Tibial nerve (tissue), 3 donors: ENCODE results near the gene LILRB3.
"Not testable (repeated sequence)": the region's sequence is repeated elsewhere in the genome, so short reads cannot be mapped to it uniquely, and the experiment has no call there.

Experiments used
- POLR2A ChIP-seq, 2 donors: fragments of 450-650 bp; IDR thresholded peaks; one replicate each; pipeline ENCODE4 v1.6.1; 2017; ENCODE audit warnings: antibody characterized with exemption in 2 of 2, mild to moderate bottlenecking in 2 of 2, moderate library complexity in 2 of 2
- TF ChIP-seq, protein P1 (sequence below), 5 experiments: fragments of 200-600 bp in 3 of 5; fragments of 450-650 bp in 2 of 5; sonication (generic) in 3 of 5; IDR thresholded peaks; one replicate each; pipeline ENCODE4 v1.5.1; 2016 to 2019; ENCODE audit warnings: antibody characterized with exemption in 5 of 5, mild to moderate bottlenecking in 3 of 5, moderate library complexity in 2 of 5

DNA sequence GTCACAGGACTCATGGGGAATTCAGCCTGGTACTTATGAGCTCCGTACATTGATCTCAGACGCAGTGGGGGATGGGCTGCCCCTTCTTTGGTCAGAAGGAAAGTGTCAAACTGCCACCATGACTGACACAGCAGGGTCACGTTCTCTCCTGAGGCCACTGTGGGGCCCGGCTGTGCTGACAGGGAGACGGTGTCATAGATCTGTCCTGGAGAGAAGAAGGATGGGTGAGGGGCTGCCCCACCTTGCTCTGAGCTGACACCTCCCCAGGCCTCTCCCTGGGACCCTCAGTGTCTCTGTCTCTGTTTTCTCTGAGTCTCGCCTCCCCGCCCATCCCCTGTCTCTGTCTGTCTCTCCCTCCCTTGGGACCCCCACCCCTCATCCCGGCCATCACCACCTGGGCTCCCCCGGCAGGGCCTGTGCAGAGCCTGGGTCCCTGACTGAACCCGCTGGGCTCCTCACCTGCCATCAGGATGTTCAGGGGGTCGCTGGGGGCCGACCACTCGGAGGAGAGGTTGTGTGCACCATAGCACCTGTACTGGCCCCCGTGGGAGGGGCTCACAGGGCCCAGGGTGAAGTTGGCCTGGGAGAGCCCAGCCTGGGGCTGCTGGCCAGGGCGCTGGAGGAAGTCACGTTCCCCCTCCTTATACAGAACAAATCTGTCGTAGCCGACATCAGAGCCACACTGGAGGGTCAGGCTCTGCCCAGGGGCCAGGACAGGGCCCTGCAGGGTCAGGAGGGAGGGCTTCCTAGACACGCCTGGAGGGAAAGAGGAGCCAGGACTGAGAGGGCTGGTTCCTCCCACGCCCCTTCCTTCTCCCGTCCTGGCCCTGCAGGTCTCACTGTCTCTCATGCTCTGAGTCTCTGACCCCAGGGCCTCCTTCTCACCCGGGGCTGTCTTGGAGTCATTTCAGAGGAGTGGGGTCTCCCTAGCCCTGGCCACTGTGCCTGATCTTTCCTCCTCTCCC, 17.8 kb upstream of the LILRB3 start:
- TF ChIP-seq, protein P1, sequence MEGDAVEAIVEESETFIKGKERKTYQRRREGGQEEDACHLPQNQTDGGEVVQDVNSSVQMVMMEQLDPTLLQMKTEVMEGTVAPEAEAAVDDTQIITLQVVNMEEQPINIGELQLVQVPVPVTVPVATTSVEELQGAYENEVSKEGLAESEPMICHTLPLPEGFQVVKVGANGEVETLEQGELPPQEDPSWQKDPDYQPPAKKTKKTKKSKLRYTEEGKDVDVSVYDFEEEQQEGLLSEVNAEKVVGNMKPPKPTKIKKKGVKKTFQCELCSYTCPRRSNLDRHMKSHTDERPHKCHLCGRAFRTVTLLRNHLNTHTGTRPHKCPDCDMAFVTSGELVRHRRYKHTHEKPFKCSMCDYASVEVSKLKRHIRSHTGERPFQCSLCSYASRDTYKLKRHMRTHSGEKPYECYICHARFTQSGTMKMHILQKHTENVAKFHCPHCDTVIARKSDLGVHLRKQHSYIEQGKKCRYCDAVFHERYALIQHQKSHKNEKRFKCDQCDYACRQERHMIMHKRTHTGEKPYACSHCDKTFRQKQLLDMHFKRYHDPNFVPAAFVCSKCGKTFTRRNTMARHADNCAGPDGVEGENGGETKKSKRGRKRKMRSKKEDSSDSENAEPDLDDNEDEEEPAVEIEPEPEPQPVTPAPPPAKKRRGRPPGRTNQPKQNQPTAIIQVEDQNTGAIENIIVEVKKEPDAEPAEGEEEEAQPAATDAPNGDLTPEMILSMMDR (IDR thresholded peaks at IDR 0.05), result not testable (repeated sequence)
- TF ChIP-seq POLR2A (IDR thresholded peaks at IDR 0.05), result not testable (repeated sequence)
